ENCODE measurements around the gene NAALAD2.
A peak's percentile ranks its signal among the peaks of the same experiment; 100 is the strongest.
"Not testable (repeated sequence)": the region's sequence is repeated elsewhere in the genome, so short reads cannot be mapped to it uniquely, and the experiment has no call there.

Gene NAALAD2

DNA sequence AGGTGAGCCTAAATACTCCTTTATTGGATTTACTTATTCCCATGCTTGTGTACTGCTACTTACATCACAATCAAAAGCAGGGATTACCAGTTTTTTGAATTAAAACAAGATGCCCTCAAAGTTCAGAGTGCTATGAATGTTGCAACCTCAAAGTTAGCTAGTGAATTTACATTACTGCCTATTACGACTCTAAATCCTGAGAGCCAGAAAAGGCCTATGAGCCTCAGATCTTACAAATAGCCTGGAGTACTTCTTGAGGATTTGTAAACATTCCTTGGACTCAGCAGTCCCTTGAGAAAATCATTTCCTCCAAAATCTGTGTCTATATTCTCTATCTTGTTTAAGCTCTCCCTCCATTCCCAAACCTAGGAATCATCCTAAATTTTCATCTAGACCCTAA is 62.9 kb downstream of the NAALAD2 start:
- no peak for DNase-seq

DNA sequence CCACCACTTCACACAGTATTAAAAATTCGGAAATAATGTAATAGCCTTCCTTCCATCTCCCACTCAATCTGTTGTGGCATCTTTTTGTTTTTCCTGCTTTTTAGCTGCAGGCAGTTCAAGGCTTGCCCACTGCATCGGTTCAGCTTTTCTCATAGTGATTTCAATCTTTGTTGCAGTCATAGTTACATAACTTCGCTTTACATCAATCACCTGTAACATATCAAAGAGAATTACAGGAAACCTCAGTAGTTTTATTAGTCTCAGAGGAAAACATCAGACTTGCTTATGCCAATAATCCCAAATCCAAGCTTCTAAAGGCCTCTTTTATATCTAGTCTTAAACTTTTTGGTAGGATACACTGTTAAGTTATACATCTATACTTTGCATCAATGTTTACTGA is 67.9 kb downstream of the NAALAD2 start:
- no peak for DNase-seq

- DNase-seq, result no peak
Measured at GRCh38 chr11:90204407-90204806, 69.9 kb downstream of the NAALAD2 start.

DNA sequence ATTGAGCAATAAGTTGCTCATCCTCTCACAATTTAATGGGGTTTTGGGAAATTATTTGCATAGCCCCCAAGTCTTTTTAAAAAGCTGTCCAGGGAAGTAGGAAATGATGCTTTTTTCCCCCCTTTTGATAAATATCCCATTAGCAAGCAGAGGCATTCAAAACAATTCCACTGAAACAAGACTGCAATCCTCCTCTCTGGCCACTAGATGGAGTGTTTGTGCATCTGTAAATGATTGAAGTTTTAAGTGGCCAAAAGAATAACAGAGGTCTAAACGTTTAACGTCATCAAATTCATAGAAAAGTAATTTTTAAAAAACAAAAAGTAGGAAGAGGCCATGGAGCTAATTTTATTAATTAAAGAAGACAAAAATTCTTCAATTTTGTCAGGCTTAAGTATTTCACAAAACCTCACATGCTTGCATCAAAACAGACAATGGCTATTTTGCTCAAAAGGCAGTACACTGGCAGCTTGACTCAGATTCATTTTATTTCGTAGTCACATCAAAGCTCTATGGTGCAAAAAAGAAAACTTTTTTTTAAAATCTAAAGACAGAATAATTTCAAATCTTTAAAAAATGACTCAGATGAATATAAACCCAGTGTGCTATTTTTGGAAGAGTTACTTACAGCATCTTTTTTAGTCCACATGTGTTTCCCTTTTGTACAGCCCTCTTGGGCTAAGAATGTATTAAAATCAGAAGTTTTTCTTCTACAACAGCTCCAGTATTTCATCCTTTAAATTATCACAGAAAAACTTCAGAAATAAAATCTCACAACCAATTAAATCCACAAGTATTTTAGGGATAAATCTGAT is 70.6 kb downstream of the NAALAD2 start:
- DNase-seq, result peak; percentile 43

GRCh38 chr11:90207992-90208391 is 73.5 kb downstream of the NAALAD2 start:
- DNase-seq, result not testable (repeated sequence)

- no peak for DNase-seq
Measured at GRCh38 chr11:90208857-90209256, 74.4 kb downstream of the NAALAD2 start.

DNA sequence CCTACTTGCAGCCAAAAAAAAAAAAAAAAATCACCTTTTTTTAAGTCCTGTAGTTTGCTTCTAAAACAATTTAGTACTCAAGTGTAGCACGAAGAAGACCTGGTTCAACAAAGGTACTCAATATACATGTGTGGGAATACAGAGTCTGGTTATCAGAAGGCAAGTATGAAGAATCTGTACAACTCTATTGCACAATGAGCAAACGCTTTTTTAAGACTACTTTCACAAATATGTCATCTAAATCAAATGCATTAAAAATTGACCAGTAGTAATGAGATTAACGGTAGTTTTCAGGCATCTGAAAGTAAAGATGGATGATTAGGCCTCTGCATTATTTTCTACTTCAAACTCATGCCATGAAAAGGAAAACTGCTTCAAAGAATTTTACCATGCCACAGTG is 78.9 kb downstream of the NAALAD2 start:
- no peak for DNase-seq

DNA sequence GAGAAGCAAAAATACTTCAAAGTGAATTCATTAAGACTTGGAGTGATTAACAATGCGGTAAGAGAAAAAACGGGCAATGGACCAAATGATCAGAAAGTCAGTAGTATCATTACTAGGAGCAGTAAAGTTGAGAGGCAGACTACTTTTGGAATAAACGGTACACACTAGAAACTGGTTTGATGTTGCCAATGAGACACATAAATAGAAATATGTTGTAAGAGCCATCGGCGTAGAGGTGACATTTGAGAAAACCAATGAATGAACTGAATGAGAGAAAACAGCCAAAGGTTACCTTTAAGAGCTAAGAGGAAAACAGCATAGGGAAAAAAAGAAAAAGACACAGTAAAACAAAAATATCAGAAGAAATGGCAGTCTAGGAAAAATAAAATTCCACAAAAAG is 82.1 kb downstream of the NAALAD2 start:
- no peak for DNase-seq

GRCh38 chr11:90218606-90219005 is 84.1 kb downstream of the NAALAD2 start:
- DNase-seq, result no peak

DNA sequence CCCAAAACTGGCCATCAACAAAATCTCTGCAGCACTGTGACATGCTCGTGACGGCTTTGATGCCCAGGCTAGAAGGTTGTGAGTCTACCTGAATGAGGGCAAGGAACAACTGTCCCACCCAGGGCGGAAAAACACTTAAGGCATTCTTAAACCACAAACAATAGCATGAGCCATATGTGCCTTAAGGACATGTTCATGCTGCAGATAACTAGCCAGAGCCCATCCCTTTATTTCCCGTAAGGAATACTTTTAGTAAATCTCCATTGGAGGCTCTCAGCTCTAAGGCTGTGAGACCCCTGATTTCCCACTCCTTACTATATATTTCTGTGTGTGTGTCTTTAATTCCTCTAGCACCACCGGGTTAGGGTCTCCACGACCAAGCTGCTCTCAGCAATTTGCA is 85.0 kb downstream of the NAALAD2 start:
- no peak for DNase-seq

DNA sequence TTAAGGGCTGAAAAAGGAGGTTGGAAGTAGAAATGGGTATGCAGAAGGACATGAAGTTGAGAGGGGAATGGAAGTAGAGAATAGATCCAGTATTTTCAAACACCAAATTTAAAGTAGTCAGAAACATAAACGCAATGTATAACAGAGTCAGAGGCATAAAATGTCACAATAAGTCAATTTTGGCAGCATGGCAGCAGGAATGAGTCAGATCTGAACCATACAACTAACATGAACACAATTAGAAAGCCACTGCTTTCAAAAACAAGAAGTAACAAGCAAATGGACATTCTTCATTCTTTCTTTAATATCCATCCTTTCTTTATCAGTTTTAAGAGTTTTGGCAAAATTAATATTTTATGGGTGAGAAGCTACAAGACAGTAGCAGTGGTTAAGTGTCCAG is 85.9 kb downstream of the NAALAD2 start:
- no peak for DNase-seq

GRCh38 chr11:90221803-90222458 is 87.5 kb downstream of the NAALAD2 start:
- DNase-seq, result no peak

- peak; percentile 91 for DNase-seq
Measured at GRCh38 chr11:90222459-90223247, 88.2 kb downstream of the NAALAD2 start, which contains the start of gene CHORDC1. Gene CHORDC1 (minus strand): TSS chr11:90223049. CDS start chr11:90222954, 95 bp downstream.

GRCh38 chr11:90223248-90223585 is 88.8 kb downstream of the NAALAD2 start:
- no peak for DNase-seq

DNA sequence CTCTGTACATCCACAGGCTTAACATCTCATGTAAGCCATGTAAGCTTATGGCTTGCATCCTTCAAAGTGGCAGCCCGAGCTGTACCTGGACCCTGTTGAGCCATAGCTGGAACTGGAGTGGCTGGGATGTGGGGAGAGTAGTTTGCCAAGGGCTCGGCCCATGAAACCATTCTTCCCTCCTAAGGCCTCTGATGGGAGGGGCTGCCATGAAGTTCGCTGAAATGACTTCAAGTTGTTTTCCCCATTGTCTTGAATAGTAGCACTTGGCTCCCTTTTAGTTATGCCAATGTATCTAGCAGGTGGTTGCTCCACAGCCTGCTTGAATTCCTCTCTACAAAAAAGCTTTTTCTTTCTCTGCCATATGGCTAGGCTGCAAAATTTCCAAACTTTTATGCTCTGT is 93.6 kb downstream of the NAALAD2 start:
- DNase-seq, result no peak

DNA sequence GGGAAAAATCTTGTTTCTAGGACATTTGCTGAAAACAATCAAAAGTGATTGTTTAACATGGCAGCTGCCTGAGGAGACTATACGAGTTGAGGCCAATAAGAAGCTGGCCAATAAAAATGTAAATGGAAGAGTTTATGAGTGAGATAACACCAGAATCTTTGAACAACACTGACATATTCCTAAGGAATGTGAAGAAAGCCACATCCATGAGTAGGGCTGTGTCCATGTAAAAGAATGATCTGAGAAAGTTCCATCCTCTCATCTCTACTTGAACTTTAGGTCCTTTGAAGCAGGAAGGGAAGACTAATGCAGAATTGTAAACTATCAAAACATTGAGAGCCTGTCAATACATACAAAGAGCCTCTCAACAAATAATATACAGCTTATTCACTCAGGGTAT is 95.3 kb downstream of the NAALAD2 start:
- DNase-seq, result no peak

DNA sequence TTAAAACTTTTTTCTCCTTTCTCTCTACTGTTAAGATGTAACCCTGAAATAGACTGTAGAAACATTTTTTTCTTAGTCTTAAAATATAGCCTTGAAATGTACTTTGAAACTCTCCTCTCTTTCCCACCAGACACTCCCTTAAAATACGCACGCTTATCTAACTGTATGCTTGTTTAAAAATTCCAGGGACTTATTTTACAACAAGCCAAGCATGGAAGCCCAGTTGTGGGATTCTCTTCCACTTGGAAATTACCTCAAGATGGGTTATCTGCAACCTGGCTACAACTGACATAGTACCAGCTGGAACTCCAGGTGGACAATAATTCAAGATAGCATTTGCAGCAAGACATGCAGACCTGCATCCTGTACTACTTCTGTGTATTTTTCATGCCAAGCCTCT is 100.5 kb downstream of the NAALAD2 start:
- no peak for DNase-seq

GRCh38 chr11:90235526-90235925 is 101.1 kb downstream of the NAALAD2 start:
- DNase-seq, result no peak

GRCh38 chr11:90237004-90237403 is 102.5 kb downstream of the NAALAD2 start:
- no peak for DNase-seq

DNA sequence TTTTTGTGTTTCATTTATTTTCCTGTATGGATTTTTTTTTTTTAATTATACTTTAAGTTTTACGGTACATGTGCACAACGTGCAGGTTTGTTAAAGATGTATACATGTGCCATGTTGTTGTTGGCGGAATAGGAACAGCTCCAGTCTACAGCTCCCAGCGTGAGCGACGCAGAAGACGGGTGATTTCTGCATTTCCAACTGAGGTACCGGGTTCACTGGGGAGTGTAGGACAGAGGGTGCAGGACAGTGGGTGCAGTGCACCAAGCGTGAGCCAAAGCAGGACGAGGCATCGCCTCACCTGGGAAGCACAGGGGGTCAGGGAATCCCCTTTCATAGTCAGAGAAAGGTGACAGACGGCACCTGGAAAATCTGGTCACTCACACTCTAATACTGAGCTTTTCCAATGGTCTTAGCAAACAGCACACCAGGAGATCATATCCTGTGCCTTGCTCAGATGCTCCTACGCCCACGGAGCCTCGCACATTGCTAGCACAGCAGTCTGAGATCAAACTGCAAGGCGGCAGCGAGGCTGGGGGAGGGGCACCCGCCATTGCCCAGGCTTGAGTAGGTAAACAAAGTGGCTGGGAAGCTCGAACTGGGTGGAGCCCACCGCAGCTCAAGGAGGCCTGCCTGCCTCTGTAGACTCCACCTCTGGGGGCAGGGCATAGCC is 105.6 kb downstream of the NAALAD2 start:
- DNase-seq, result not testable (repeated sequence)

- no peak for DNase-seq
Measured at GRCh38 chr11:90241414-90241813, 107.0 kb downstream of the NAALAD2 start.
